KBM-7 (cell line): ENCODE data around the gene ST3GAL6.
A peak's percentile ranks its signal among the peaks of the same experiment; 100 is the strongest.

Experiments
- DNase-seq: peaks from one replicate; pipeline ENCODE4 v3.0.0-alpha.2; 2015
- in situ Hi-C: fragments of 300-500 bp; cut with MboI; formaldehyde crosslinking; loops from 2 replicates; pipeline ENCODE4 v1.14.3; 2020; ENCODE audit warnings: low sequenced_read_pairs, low pct_unique_long_range_greater_than_20kb, mixed read lengths

ST3GAL6 gene

DNA sequence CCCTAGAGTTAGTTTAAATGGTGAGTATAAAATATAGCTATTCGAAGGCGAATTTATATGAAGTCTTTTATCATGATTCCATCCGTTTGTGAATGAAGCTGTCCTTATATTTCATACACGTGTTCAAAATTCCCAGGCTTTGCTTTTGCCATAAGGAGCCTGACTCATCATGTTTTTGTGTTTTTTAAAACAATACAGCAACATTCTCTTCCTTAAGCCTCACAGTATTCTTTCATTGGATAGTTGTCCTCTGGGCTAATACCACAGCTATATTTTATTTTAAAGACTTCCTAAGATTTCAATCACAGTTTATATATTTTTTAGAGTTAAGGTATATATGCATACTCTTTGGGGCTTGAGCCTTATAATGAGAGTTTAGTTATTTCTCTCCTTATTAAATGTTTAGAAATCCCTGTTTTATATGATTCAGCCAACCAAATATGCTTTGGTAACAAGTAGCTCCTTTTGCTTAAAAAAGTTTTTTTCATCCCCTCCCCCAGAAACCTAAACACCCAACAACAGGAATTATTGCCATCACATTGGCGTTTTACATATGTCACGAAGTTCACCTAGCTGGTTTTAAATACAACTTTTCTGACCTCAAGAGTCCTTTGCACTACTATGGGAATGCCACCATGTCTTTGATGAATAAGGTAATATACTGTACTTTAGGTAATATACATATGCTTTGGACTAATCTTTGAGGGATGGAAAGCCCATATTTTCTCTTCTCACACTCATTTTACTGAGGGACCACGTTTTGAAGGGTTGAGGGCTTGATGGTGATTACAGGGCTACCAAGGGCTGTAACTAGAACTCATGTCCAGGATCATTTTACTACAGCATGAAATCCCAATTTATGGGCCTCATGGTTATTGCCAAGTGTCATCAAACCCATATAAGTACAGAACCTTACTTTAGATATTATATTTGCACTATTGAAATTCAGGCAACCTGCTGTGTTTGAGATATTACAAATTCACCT is 28.5 kb downstream of the ST3GAL6 start:
- in situ Hi-C loops: no loop called here
- DNase-seq: no peak

DNA sequence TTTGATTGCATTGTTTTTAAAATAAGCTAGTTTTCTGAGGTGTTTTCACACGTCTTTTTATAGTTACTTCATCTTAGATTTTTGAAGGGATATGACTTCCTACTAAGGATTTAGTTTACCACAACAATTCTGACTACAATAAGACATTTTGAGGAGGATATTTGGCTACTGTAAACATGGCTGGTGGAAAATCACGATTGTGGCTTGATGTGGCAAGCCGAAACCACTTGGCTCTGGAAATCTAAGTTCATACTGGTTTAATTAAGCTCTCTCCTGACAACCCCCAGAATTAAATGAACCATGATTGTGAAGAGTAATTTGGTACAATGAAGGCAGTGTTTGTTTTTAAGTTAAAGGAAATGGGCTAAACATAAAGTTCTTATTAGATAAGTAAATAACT is 30.8 kb downstream of the ST3GAL6 start:
- in situ Hi-C loops: no loop called here

DNA sequence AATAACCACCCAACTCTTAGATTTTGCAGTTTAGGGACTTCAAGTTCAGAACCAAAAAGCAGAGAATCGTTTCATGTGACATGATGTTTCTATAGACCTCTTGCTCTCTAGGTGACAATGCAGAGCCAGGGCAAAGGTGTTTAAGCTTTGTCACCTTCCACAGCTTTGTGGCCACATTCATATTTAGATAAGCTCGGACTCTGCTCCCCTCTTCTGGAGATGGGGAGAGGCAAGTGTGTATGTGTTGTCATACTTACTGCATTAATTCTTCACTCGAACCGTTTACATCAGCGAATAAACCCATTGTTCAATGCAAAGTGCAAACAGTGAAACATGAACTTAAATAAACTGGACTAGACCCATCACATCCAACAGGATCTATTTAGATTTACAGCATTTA is 33.2 kb downstream of the ST3GAL6 start:
- no peak for DNase-seq
- in situ Hi-C loops: no loop called here

More for the DNA sequence above, 30.8 kb downstream of the ST3GAL6 start:
- no peak for DNase-seq

DNA sequence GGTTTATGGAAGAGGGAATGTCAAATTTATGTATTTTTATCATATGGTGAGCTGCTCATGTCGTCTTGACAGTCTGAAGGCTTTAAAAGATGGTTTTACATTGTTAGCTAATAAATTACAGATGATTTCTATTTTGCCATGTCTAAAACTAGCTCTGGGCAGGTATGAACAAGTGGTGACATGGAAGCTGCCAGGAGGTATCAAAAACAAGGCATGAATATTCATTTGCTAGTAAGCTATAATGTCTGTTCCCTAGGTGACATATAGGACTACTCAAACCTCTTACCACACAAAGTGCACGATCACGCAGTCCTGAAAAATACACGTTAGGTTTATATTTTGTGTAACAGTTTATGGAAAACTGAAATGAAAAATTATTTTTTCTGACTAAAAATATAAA is 34.8 kb downstream of the ST3GAL6 start:
- in situ Hi-C loops: no loop called here
- DNase-seq: no peak

- in situ Hi-C loops: no loop called here
- DNase-seq: no peak
Observed at GRCh38 chr3:98798820-98799219, 35.7 kb downstream of the ST3GAL6 start.

- in situ Hi-C loops: no loop called here
- no peak for DNase-seq
Observed at GRCh38 chr3:98799479-98799878, 36.3 kb downstream of the ST3GAL6 start.

GRCh38 chr3:98800401-98800800 is 37.3 kb downstream of the ST3GAL6 start:
- in situ Hi-C loops: loop anchor here (25.0 kb wide), 3 partner anchors 187 to 463 kb away; no protein-coding TSS in a partner anchor
- no peak for DNase-seq

DNA sequence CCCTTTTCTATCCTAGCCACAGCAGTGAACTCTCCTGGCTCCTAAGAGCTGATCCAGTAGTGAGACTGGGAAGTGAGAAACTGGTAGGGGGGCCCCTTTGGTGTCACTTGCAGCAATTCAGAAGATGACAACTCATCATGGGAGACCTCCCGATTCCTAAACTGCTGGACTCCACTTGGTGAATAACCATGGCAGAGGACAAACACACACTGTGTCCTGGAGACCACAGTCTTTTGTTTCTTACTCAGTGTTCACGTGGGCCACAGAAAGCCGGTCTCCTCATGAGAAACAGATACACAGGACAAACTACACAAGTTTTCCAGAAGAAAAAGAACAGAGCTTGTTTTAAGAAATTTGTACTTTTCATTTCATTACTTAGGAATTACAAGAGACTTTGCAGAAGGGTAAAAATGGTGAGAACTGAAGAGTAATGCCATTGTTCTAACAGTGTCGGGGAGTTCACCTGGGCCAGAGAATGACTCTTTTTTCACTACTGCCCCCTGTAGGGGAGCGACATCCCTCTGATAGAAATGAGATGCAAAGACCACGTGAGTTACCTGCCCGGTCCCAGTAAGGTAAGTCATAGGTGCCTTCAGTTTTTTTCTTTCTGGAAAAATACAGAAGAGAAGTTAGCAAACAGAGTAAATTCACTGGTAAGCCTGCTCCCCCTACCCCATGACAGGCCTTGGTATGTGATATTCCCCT is 38.1 kb downstream of the ST3GAL6 start:
- in situ Hi-C loops: loop anchor here (25.0 kb wide), 3 partner anchors 186 to 464 kb away; no protein-coding TSS in a partner anchor
- DNase-seq: no peak

DNA sequence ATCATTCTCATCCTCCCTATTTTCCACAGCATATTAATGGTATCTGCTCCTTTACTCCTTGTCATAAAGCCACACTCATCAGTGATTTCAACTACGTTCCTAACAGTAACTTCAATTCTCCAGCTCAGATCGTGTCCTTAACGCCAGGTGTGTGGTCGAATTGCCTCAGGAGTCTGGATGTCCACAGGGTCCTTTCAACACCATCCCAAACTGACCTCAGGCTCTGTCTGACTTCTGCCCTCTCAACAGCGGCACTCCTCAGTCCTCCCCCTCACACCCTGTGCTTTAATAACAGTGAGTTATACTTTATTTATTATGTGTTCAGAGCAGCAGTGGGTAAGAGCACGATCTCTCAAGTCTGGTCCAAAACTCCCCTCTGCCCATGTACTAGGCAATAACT is 42.4 kb downstream of the ST3GAL6 start:
- no peak for DNase-seq
- in situ Hi-C loops: loop anchor here (25.0 kb wide), 3 partner anchors 182 to 468 kb away; no protein-coding TSS in a partner anchor

DNA sequence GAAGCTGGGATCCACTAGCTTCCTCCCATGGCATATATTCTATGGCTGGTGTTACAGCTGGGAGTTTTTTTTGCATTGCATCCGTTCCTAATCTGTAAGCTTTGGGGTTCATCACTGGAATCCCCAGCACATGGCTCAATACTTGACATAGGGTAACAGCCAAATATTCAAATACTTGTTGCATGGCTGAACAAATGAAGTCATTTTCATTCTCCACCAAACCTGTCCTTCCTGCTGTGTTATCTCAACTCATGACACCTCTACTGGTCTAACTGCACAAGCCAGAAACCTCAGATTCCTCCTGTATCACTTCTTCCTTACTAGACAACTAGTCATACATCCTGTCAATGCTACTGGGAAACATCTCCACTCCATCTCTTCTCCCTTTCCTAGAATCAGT is 43.4 kb downstream of the ST3GAL6 start:
- DNase-seq: no peak
- in situ Hi-C loops: loop anchor here (25.0 kb wide), 3 partner anchors 181 to 469 kb away; no protein-coding TSS in a partner anchor

DNA sequence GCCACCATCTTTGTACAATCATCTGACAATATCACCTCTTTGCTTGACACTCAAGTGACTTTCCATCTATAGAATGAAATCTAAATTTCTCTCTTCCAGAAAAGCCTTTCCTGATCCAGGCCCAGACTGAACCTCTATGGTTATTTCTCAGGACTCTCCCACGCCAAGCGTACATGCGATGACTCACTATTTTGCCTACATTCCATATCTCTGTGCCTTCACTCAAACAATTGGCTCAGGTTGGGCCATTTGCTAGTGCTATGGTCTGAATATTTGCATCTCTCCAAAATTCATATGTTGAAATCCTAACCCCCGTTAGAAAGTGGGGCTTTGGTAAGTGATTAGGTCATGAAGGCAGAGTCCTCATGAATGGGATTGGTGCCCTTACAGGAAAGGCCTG is 43.9 kb downstream of the ST3GAL6 start:
- no peak for DNase-seq
- in situ Hi-C loops: loop anchor here (25.0 kb wide), 3 partner anchors 180 to 470 kb away; no protein-coding TSS in a partner anchor

GRCh38 chr3:98807561-98807960 is 44.4 kb downstream of the ST3GAL6 start:
- DNase-seq: no peak
- in situ Hi-C loops: loop anchor here (25.0 kb wide), 3 partner anchors 180 to 470 kb away; no protein-coding TSS in a partner anchor

DNA sequence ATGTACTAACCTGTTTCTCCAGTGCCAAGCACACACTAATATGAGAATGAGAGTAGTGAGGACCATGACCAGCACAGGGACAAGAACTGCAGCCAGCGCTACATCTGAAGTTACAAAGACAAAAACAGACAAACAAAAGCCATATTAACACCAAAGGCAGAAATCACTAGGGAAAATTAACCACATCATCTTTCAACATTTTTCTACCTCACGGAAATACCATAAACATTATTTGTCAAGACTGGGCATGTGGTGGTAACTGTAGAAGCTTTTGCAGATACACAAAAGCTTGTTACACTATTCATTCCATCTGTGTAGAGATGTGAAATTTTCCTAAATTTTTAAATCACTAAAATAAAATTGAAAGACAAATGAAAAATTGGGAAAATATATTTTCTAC is 44.9 kb downstream of the ST3GAL6 start:
- DNase-seq: no peak
- in situ Hi-C loops: loop anchor here (25.0 kb wide), 3 partner anchors 179 to 471 kb away; no protein-coding TSS in a partner anchor

- peak; percentile 14 for DNase-seq
- in situ Hi-C loops: loop anchor here (25.0 kb wide), 3 partner anchors 178 to 472 kb away; no protein-coding TSS in a partner anchor
Observed at GRCh38 chr3:98809557-98809956, 46.4 kb downstream of the ST3GAL6 start.

- no peak for DNase-seq
- in situ Hi-C loops: loop anchor here (5.0 to 25.0 kb wide), 4 partner anchors 176 to 474 kb away; no protein-coding TSS in a partner anchor
Observed at GRCh38 chr3:98811048-98811447, 47.9 kb downstream of the ST3GAL6 start.

GRCh38 chr3:98812851-98813374 is 49.8 kb downstream of the ST3GAL6 start:
- in situ Hi-C loops: loop anchor here (5.0 to 25.0 kb wide), 4 partner anchors 174 to 476 kb away; no protein-coding TSS in a partner anchor

GRCh38 chr3:98814817-98815420 is 51.8 kb downstream of the ST3GAL6 start:
- in situ Hi-C loops: loop anchor here (5.0 to 25.0 kb wide), 4 partner anchors 172 to 478 kb away; no protein-coding TSS in a partner anchor
- no peak for DNase-seq

More at GRCh38 chr3:98812851-98813374, 49.8 kb downstream of the ST3GAL6 start:
- DNase-seq: peak; percentile 69

DNA sequence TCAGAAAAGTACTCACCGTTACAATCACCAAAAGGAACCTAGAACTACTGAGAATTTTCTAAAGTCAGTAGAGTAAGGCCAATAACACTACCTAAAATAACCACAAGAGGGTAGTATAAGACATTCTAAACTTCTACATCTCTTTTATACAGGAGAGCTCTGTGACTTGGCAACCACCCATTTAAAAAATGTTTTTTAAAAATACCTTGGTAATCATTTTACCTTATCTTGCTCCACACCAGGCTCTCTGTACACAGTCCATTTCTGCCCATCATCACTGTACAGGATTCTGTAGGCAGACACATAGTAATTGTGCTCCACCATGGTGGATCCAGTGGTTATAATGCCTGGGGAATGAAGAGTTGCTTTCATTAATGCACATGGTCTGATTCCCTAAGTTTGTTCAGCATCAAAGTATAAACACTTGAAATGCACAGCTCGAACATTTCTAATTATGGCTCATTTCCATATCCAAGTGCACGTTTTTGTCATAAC is 54.5 kb downstream of the ST3GAL6 start:
- in situ Hi-C loops: loop anchor here (25.0 kb wide), 3 partner anchors 170 to 480 kb away; no protein-coding TSS in a partner anchor
- peak; percentile 79 for DNase-seq
